Activated CD8-positive, alpha-beta memory T cell treated with anti-CD3 and anti-CD28 coated beads for 4 hours (primary cell): ENCODE measurements around the gene FOXL3.
"Not testable (repeated sequence)": the region's sequence is repeated elsewhere in the genome, so short reads cannot be mapped to it uniquely, and the experiment has no call there.

Experiments used
- DNase-seq, 2 donors: peaks; one replicate each; pipeline ENCODE4 v3.0.0-alpha.2; 2020; ENCODE audit warnings: low read depth in 2 of 2

The FOXL3 gene

DNA sequence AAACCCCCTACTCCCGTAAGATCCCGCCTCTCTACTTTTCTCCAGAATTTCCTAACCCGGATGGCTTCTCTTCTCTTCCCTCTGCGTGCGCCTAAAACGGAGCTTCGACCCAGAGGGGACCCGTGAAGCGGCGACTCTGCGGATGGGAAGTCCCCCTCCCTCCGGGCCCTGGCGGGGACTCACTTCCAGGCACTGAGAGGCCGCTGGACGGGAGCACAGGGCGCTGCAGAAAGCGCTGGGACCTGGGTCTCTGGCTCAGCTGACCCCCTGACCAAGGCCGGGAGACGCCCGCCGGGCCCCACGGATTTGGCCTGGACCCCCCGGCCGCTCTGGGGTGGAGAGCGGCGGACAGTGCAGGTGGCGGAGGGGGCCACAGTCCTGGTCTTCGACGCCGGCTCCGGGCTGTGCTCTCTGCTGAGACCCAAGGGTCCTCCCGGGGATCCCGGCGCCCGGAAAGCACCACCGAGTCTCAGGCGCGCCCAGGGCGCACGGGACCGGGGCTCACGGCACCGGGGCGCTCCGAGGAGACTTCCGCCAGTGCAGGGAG, 688 bp upstream of the FOXL3 start:
- no peak for DNase-seq

DNA sequence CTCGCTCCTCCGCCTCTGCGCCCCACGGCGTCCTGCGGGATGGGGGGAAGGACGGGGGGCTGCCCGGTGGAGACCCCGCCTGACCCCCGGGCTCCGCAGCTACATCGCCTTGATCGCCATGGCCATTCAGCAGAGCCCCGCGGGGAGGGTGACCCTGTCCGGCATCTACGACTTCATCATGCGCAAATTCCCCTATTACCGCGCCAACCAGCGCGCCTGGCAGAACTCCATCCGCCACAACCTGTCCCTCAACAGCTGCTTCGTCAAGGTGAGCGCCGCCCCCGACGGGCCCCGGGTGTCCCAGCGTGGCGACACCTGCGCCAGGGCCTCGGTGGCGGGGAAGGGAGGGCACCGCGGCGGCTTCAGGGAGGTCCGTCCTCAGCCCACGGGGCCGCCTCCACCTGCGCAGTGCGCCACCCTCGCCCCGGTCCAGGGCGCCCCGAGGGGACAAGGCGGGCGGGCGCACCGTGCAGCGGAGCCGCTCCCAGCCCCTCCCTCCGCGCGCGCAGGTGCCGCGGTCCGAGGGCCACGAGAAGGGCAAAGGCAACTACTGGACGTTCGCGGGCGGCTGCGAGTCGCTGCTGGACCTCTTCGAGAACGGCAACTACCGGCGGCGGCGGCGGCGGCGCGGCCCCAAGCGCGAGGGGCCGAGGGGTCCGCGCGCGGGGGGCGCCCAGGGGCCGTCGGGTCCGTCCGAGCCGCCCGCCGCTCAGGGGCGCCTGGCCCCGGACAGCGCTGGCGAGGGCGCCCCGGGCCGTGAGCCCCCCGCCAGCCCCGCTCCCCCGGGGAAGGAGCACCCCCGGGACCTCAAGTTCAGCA, 793 bp downstream of the FOXL3 start:
- DNase-seq, result no peak

DNA sequence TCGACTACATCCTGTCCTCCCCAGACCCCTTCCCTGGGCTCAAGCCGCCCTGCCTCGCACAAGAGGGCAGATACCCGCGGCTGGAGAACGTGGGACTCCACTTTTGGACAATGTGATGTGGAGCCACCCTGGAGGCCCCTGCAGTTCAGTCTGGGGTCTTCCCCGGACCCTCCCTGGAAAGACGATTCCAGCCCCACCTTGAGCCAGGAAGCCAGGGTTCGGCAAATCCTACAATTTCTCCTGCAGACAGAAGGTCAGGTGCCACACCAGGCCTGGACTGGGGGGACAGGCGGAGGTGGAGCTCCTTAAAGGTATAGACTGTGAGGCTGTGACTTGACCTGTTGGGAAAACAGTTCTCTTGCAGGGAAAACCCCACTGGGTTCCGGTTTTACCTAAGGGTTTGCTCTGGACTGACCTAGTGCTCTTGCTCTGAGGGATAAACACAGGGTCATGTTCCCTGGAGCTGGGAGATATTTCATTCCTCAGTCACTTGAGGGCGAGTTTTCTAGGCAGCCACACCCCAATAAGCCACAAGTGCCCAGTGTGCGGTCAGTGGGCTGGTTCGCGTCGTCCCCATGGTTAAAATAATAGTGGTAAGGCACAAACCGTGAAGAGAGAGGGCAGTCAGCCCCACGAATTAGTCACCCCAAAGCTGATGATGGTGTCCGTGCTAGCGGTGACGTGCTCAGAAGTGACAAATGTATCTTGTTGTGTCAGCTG, 1.6 kb downstream of the FOXL3 start:
- no peak for DNase-seq

DNA sequence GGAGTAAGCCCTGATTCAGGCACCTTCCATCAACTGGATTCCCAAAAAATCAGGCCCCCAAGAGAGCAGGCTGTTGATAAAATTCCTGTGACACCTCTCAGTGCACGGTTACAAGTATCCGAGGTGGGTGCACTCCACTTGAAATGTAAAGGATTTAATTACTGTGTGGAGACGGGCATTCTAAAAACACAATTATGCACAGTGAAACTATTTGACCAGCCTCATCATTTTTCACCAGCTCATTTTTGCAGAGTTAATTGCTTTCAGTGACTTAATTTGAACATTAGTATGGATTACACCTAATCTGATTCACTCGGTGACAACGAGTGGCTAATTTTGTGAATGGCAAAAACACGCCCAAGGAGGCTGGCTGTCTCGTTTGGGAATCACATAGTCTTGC, 2.3 kb downstream of the FOXL3 start:
- no peak for DNase-seq

DNA sequence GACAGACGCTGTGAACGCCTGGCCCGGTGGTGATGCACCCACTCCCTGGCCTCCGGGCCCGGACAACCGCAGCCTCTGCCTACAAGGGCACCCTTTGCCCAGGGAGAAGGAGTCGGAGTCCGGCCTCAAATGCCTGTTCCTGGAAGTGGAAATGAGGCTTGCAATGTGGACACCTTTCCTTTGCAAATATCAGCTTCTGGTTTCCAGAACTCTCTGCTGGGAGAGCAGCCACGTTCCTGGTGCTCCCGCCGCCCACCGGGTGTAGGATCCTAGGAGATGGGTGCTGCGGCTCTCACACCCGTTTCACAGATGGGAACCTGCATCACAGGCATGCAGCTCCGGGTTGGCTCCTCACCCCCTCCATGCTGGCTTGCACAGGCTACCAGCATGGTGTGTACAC, 2.9 kb downstream of the FOXL3 start:
- DNase-seq, result no peak

DNA sequence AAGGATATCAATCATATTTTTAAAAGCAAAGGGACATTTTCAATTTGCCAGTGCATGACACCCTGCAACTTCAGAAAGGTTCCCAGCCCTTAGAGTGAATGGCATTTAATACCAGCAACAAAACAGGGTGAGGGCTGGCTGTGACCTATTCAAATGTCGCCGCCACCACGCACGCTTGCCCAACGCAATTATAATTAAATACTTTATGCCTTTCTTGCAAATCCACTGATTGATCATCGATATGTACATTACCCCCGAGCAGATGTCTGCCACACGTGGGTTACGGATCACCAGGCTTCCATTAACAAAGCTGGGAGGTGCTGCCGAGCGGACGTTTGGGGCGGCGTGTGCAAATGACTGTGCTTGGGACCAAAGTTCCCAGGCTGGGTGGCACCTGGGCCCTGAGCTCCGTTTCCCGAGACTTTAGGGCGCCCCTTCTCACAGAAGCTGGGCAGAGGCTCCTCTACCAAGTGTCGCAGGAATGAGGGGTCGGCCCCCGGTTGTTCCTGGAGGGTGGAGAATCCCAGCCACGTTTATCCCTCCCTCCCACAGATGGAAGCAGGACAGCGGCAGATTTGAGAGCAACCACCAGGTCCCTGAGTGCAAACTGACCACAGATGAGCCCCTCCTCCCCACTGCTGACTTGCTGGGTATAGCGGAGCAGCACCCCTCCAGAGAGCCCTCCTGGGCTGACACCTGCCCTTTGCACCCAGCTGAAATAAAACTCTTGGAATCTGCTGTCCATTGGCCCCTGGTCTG, 3.9 kb downstream of the FOXL3 start:
- DNase-seq, result no peak

DNA sequence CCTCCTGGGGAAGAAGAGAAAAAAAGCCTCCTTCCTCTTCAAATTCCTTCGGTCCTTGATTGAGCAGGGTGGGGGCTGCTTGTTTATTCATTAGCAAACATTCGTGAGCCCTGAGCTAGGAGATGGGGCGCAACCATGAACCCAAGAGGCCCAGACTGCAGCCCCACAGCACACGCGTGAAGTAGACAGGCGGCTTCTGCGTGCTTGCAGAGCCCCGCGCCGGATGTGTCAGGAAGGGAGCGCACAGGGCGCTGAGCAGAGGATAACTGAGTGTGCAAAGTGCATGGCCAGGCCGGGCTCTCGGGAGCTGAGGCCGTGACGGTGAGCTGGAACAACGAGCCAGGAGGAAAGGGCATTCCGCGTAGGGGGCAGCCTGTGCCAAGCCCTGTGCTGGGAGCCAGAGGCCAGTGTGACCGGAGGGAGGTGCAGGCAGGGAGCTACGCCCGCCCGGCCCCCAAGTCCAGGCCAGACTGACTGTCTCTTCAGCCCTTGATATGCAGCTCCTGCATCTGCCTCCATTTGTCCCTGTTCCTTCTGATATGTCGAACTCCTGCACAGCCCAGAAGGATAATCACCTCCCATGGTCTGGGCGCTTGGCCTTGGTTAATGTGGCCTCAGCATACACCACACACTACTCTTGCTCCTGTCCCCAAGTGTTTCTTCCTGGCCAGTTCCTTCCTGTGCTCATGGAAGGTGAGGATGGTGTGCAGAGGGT, 4.6 kb downstream of the FOXL3 start:
- no peak for DNase-seq

DNA sequence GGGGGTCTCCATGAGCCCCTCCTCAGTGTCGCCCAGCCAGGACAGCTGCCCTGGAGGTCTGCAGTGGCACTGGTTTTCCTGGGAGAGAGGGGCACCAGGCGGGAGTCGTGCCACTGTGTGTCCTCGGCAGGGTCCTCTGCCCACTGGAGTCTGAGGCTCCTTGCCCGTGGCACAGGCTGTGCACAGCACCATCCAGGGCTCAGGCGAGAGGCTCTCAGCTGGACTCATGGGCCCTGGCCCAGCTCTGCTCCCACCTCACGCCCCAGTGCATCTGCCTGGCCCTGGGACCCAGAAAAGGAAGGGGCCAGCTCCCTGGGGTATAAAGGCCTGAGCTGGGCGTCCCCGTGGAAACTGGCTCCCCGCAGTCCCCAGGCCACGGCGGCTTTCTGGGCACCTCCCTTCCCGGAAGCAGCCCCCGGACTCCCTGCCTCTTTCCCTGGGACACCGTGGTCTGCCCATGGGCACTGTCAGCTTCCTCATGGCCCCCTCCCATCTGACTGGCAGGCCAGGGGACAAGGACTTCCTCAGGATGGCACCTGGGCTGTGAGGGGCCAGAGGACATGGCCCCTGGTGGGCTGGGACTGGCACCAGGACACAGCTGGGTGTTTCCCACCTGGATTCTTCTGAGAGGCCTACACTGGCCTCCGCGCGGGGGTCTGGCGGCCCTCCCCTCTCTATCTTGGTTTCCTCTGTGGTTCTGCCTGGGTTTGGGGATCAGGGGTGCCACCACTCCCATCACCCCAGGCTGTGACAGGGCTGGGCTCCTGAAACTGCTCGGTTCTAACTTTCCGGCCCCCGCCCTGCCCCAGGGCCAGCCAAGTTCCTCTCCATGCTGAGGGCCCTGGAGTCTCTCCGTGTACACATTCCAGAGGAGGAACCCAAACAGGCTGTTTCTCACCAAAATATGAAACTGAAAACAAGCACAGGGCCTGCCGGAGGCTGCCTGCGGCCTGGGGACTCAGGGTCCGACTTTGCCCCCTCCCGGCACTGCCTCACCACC, 5.5 kb downstream of the FOXL3 start:
- no peak for DNase-seq

DNA sequence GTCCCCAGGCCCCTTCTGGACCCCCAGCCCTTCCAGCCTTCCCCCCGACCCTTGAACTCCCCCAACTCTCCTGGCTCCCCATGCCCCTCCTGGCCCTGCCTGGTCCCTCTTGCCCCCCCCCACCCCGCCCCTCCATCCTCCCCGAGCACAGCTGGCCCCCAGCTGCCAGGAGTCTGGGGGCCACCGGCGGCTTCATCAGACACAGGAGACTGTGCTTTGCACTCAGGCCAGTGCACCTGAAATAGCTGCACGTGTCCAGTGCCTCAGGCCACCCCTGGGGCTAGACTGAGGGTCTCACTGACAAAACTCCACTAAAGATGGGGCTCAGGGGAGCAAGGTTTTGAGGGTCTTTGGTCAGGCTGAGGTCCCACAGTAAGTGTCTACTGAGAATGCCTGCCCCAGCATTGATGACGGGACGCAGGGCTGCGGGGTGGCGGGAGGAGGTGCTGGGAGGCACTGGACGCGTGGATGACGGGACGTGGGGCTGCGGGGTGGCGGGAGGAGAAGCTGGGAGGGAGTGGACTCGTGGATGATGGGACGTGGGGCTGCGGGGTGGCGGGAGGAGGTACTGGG, 6.5 kb downstream of the FOXL3 start:
- no peak for DNase-seq

DNA sequence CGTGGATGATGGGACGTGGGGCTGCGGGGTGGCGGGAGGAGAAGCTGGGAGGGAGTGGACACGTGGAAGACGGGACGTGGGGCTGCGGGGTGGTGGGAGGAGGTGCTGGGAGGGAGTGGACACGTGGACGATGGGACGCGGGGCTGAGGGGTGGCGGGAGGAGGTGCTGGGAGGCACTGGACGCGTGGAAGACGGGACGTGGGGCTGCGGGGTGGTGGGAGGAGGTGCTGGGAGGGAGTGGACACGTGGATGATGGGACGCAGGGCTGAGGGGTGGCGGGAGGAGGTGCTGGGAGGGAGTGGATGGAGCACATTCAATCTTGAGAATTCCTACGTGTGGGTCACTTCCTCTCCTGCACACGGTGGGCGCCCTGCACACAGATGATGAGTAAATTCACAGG, 7.2 kb downstream of the FOXL3 start:
- DNase-seq, result not testable (repeated sequence)

DNA sequence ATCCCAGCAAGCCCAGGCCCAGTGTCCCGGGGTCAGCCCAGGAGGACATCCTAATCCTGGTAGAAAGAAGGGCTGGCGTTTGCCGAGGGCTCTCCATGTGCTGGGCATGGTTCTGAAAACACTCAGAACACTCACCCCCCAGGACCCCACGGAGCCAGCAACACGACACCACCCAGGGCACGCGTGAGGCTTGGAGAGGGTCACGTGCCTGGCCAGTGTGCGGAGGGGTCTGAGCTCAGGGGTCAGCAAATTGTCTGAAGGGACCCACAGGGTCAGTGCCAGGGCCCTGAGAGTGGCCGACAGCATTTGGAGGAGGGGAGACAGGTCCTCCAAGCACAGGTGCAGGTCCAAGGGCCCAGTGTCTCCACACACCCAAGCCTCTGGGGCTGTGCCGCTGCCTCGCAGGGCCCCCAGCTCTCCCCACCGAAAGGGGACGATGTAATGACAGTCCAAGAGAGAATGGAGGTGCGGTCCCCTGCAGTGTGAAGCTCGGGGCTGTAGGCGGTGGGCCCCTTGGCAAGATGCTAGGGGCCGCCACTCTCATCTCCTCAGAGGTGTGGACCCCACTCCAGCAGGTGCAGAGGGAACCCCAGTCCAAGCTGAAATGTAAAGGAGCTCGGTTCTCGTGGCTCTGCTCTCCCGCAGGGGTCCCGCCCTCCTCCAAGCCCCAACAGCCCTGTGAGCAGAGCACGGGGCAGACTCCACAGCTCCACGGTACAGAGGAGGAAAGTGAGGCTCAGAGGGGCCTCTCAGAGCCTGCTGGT, 7.8 kb downstream of the FOXL3 start:
- DNase-seq, result no peak

DNA sequence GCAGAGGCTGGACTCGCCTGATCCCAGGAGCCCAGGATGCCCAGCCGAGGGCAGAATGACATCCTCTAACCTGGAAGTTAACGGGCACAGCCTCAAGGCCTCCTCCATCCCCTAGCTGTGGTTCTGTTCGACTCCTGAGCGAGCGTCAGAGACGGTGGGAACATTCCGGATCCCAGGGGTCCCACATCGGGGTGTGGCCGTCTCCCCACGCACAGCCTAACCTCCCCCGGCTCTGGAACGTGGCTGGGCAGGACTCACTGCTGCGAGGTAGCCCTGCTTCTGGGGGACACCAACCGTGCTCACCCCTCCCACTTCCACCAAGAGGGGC, 8.4 kb downstream of the FOXL3 start:
- DNase-seq, result no peak

DNA sequence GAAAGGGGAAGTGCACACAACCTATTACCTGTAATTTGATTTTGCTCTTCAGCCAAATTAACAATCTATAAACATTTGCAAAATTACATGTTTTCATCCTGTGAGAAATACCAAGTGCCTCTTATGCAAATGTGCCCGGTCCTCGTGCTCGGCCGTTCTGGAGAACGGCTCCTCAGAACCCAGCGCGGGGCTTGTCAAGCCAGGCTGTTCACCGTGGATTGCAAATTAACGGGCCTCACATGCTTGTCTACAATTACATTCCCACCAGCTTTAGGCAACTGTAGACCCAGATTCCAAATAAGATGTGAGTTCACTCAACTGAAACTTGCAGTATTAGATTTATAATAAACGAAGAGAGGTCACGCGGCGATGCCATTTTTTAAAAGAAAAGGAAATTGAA, 8.8 kb downstream of the FOXL3 start:
- no peak for DNase-seq

DNA sequence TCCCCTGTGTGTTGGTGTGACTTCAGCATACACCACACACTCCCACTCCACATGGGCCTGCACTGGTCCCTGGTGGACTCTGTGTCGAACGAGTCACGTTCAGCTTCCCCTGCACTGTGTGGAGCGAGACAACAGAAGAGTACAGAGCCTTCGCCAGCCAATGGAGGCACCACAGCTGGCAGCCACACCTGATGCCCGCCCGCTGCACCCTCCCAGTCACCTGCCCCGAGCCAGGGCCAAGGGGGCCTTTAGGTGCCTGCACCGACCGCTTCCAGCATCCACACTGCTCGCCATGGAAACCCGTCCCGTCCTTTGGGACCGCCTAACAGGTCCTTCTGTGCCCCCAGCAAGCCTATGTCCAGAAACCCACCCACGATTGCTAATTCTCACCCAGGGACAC, 9.2 kb downstream of the FOXL3 start:
- DNase-seq, result no peak

DNA sequence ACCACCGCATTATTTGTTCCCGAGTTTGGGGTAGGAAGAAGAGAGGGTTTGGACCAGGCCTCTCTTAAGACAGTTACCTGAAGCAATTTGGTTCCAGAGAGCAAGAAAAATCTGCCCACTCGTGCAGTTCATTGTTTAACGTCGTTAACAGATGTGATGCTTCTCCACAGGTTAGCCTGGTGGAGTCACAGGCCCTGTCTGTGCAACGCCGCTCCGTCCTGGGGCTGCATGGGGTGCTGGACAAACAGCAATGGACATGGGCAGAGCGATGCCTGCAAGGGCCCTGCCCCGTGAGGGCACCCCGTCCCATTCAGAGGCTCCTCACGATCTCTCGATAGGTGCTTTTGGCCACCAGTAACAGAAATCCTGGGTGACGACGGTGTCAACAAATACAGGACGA, 9.7 kb downstream of the FOXL3 start:
- no peak for DNase-seq

DNA sequence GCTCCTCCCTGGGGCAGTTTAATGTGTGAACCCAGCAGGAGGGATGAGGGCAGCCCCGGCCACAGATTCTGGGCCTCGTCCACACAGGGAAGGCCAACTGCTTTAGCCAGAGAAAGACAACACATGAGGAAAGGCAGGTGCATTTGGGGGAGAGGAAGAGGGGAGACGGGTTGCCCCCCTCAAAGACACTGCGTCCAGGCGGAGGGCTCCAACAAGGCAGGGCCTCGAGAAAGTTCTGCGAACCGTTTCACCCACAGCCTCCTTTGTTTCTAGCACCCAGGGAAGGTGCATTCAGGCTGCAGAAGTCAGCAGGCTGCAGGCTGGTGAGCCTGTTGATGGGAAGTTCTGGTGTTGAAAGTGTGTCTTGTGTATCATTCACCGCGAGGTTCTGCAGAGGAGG, 10.1 kb downstream of the FOXL3 start:
- DNase-seq, result no peak

DNA sequence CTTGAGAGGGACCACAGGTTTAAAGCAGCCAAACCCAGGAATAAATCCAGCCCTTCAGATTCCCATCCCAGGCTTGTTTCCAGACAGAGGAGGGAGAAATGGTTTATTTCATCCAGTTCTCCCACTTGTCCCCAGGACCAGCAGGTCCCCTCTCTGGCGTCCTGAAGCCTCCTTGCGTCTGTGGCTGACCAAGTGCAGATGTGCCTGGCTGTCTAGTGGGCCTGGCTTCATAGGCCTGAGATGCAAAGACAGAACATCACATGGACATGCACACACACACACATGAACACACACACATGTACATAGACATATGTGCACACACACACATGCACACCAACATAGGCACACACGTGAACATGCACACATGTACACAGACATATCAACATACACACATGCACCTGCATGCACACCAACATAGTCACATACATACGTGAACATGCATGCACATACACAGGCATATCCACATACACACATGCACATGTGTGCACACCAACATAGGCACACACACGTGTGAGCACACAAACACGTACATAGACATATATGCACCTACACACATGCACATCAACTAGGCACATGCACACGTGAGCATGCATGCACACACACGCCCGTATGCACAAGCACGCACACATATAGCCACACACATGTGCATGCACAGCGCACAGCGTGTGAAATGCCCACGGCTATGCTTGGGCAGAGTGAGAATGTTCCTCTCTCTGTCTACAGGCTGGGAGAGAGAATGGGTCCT, 10.7 kb downstream of the FOXL3 start:
- DNase-seq, result no peak

DNA sequence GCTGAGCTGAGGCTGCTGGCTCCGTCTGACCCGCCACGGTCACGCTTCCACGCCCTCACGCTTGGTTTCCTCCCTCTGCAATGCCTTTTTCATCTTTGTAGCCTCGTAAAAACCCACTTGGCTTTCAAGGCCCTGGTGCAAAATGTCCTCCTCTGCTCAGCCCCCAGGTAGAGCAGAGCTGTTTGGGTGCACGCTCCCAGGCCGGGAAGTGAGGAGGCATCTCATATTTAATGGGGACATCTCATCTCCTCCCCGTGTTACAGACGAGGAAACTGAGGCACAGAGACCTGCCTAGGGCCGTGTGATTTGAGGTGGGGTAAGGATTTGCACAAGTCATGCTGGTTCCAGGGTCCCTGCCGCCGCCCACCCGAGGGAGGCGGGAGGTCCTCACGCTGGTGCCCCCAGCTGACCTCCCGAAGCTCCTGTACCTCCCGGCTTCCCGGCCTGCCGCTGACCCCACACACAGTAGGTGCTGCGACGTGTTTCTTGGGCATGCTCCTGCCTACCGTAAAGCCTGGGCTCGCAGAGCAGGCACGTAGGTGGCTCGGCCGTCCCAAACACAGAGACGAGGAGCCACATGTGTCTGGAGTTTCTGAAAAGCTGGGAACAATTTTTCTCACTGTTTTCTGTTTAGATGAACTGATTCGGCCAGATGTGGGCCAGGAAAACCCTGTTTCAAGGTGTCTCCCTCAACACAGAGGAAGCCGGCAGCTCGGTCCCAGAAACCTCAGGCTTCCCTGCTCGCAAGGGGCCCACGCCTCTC, 11.5 kb downstream of the FOXL3 start:
- DNase-seq, result no peak
